GM10248 (cell line): ENCODE measurements around the gene PXN.
"Not testable (repeated sequence)": the region's sequence is repeated elsewhere in the genome, so short reads cannot be mapped to it uniquely, and the experiment has no call there.

Source experiments
- CTCF ChIA-PET: fragments of 300-600 bp; sonication (Branson Sonifier 250); formaldehyde crosslinking; extraction: SDS; loops from one replicate; lab custom pipeline; 2021; ENCODE audit warnings: antibody characterized with exemption; lab: Yijun Ruan, JAX
- POLR2A ChIA-PET: fragments of 350-650 bp; sonication (Branson Sonifier 250); formaldehyde crosslinking; extraction: SDS; loops from one replicate; lab custom pipeline; 2020; ENCODE audit warnings: antibody characterized with exemption; lab: Yijun Ruan, JAX
- DNase-seq: peaks from one replicate; pipeline ENCODE4 v3.0.0; 2012; ENCODE audit errors: extremely low spot score
- CTCF ChIP-seq: IDR thresholded peaks from 2 replicates; pipeline ENCODE4 v1.5.1; 2012; ENCODE audit warnings: mild to moderate bottlenecking, low read depth; ENCODE audit errors: extremely low read depth, missing control alignments, control extremely low read depth

PXN gene

GRCh38 chr12:120249875-120250795, 15.4 kb downstream of the PXN start:
- DNase-seq: peak; percentile 54
- POLR2A ChIA-PET: interaction anchor here (2.0 to 4.1 kb wide), 2 partner anchors 42 to 49 kb away, joined by 6 to 24 read pairs; partner anchors contain the start of genes RNU4-1, RNU4-2 and RPLP0

DNA sequence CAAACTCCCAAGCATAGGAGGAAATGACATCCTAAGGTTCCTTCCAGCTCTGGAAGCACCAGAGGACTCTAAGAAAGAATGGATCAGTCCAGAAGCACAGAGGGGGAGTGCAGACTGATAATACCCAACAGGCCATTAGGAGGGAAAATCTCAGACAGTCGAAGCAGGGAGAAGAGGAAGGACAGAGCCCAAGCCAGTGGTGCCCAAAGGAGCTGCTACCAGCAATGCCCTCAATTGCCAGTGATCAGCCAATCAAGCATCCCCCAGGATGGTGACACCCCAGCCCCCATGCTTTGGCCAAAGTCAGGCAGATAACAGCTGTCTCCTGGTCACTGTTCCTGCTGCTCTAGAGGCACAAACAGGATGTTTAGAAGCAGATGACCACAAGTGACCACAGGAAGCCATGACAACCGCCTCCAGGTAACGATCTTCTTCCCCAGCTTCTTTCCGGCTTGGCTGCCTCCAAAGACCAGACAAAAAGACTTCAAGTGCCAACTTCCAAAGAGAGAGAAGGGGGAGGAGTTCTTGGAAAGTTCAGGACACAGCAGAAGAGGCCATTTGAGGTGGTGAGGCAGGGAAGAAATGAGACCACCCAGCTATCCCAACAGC, 16.2 kb downstream of the PXN start:
- POLR2A ChIA-PET: interaction anchor here (2.0 to 4.1 kb wide), 2 partner anchors 42 to 48 kb away, joined by 6 to 24 read pairs; partner anchors contain the start of genes RNU4-1, RNU4-2 and RPLP0
- DNase-seq: no peak
- no peak for TF ChIP-seq CTCF
- CTCF ChIA-PET: interaction anchor here (0.9 to 17.2 kb wide), 9 partner anchors 9 to 53 kb away, joined by 3 to 271 read pairs (median 5); partner anchors contain the start of gene PXN

More at GRCh38 chr12:120249875-120250795, 15.4 kb downstream of the PXN start:
- CTCF ChIA-PET: interaction anchor here (0.9 to 17.2 kb wide), 8 partner anchors 10 to 54 kb away, joined by 3 to 271 read pairs (median 6); partner anchors contain the start of gene PXN
- no peak for TF ChIP-seq CTCF

DNA sequence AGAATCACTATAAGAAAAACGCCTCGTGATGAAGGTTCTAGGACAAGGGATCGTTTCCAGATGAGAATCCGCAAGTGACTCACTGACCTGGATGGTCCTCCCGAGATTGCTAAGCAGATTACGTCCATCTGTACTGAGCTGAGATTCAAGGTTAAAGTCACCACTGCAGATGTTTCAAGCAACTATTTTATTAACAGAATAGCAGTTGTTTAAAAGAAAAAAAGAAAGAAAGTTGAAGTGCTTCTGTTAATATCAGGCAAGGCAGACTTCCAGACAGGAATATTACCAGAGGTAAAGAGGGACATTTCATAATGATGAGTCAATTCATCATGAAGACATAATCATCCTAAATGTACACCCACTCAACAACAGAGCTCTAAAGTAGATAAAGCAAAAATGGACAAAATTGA, 17.9 kb downstream of the PXN start:
- no peak for TF ChIP-seq CTCF
- DNase-seq: no peak
- POLR2A ChIA-PET: interaction anchor here (4.1 kb wide), 1 partner anchor 44 kb away, joined by 24 read pairs; the partner anchor contains the start of genes RNU4-1 and RNU4-2
- CTCF ChIA-PET: interaction anchor here (0.9 to 17.2 kb wide), 5 partner anchors 11 to 21 kb away, joined by 3 to 271 read pairs (median 4); partner anchors contain the start of gene PXN

DNA sequence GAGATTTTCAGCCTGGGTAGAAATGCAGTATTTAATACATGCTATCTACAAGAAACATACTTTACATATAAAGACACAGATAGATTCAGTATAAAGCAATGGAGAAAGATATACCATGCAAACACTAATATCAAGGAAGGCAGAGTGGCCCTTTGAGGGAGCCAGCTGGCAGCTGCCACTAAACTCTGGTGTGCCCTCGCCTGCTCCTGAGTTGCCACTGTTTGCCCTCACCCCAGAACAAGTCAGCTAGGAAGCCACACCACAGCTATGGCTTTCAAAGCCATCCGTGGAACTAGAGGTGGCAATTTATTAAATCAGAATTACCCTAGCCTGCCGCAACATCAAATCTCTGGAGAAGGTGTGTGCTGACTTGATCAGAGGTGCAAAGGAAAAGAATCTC, 18.3 kb downstream of the PXN start:
- no peak for TF ChIP-seq CTCF
- ChIA-PET CTCF (interaction anchor here (1.3 to 17.2 kb wide), 3 partner anchors 11 to 20 kb away, joined by 3 to 271 read pairs (median 46); partner anchors contain the start of gene PXN), POLR2A (interaction anchor here (4.1 kb wide), 1 partner anchor 45 kb away, joined by 24 read pairs; the partner anchor contains the start of genes RNU4-1 and RNU4-2)

GRCh38 chr12:120246705-120247104, 18.8 kb downstream of the PXN start:
- not testable (repeated sequence) for DNase-seq
- CTCF ChIA-PET: interaction anchor here (5.3 to 17.2 kb wide), 2 partner anchors 18 to 20 kb away, joined by 46 to 271 read pairs; partner anchors contain the start of gene PXN
- POLR2A ChIA-PET: interaction anchor here (0.6 to 0.7 kb wide), 2 partner anchors 44 to 258 kb away, joined by 3 to 9 read pairs; no protein-coding TSS in a partner anchor

More for the DNA sequence above, 18.3 kb downstream of the PXN start:
- DNase-seq: no peak

- CTCF ChIA-PET: interaction anchor here (0.8 to 17.2 kb wide), 4 partner anchors 8 to 22 kb away, joined by 4 to 271 read pairs (median 54); partner anchors contain the start of gene PXN
- POLR2A ChIA-PET: no interaction called here
- no peak for TF ChIP-seq CTCF
- DNase-seq: no peak
Measured at GRCh38 chr12:120242971-120243699, 22.4 kb downstream of the PXN start.
